ENCODE results near the gene SPPL2A. TPM values are rescaled to one million over a fixed set of nuclear protein-coding genes. Genes with fewer than 3 reads are reported as not detected.

SPPL2A gene
- total and polyA plus RNA-seq, 10 of the 15 experiments (the other 5 are each of a cell fraction or from before 2014, with no cell fraction given): 11.3 to 83.8 (median 44.0) TPM

GRCh38 chr15:50747523-50747922 is 18.0 kb downstream of the SPPL2A start:
- CTCF ChIA-PET: no interaction called here
- DNase-seq (ENCODE audit: low read depth, low spot score) (no peak), FAIRE-seq (no peak), ATAC-seq (no peak)
- Histone ChIP-seq H3K9ac (ENCODE audit: control insufficient read depth, insufficient read depth, low read length) (no peak overlapping the region), H3K4me1 (ENCODE audit: control insufficient read depth, insufficient read depth, low read length) (no peaks in the 10 kb centered on the region), H3K36me3 (ENCODE audit: control insufficient read depth in 2 of 2, insufficient read depth in 2 of 2, low read length in 1 of 2) (peaks cover 2 to 15% of the 10 kb centered on the region in 2 experiments), H3K27me3 (replicated peaks in 1 of 2; ENCODE audit: control insufficient read depth in 2 of 2, insufficient read depth in 2 of 2, low read length in 1 of 2) (no peaks in the 10 kb centered on the region), H3K9me3 (replicated peaks; ENCODE audit: control insufficient read depth, insufficient read depth, low read length) (no peaks in the 10 kb centered on the region), H3K4me3 (no peak overlapping the region), H2AFZ (ENCODE audit: control insufficient read depth, low read depth, low read length) (no peak overlapping the region), H4K20me1 (ENCODE audit: control insufficient read depth, insufficient read depth) (no peaks in the 10 kb centered on the region), H3K27ac (ENCODE audit: control insufficient read depth, insufficient read depth) (no peak overlapping the region), H3K79me2 (ENCODE audit: control insufficient read depth, insufficient read depth, low read length) (peaks cover 3% of the 10 kb centered on the region), H3K4me2 (ENCODE audit: control insufficient read depth, insufficient read depth) (no peak overlapping the region)
- whole genome bisulfite sequencing (ENCODE audit: insufficient coverage, insufficient replicate concordance, low lambda C conversion rate, missing lambda C conversion rate): 96% methylated on average over 2 of the region's 2 CpGs
- in situ Hi-C loops (cut with MboI): no loop called here
- no TSS peak for BruUV-seq (replicated peaks)
- intact Hi-C loops (cut with micrococcal nuclease; ENCODE audit: unreplicated experiment): loop anchor here (5.0 kb wide), 1 partner anchor 130 kb away; no protein-coding TSS in a partner anchor
- POLR2A ChIA-PET: no interaction called here
- RAD21 ChIA-PET (ENCODE audit: unreplicated experiment): no interaction called here
- SMC1A ChIA-PET (ENCODE audit: uncharacterized antibody, unreplicated experiment): interaction anchor here (1.5 to 1.6 kb wide), 2 partner anchors 11 to 13 kb away, joined by 3 to 5 read pairs; no protein-coding TSS in a partner anchor
- no peak for TF ChIP-seq GATAD2B (conservative IDR thresholded peaks at IDR 0.05; ENCODE audit: low read depth)
- no peak for TF ChIP-seq CHD4 (IDR thresholded peaks at IDR 0.05)
- TF ChIP-seq, protein P1, sequence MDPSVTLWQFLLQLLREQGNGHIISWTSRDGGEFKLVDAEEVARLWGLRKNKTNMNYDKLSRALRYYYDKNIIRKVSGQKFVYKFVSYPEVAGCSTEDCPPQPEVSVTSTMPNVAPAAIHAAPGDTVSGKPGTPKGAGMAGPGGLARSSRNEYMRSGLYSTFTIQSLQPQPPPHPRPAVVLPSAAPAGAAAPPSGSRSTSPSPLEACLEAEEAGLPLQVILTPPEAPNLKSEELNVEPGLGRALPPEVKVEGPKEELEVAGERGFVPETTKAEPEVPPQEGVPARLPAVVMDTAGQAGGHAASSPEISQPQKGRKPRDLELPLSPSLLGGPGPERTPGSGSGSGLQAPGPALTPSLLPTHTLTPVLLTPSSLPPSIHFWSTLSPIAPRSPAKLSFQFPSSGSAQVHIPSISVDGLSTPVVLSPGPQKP (IDR thresholded peaks at IDR 0.05; ENCODE audit: low read depth, low read length): no peak
- no peak for TF ChIP-seq BHLHE40 (IDR thresholded peaks at IDR 0.05; ENCODE audit: borderline replicate concordance in 1 of 2, low read depth in 2 of 2, low read length in 1 of 2)
- TF ChIP-seq IKZF2 (IDR thresholded peaks at IDR 0.05): no peak
- TF ChIP-seq SMAD5 (IDR thresholded peaks at IDR 0.05; ENCODE audit: low read depth): no peak
- no peak for TF ChIP-seq BRCA1 (IDR thresholded peaks at IDR 0.05; ENCODE audit: low read depth, low read length)
- no peak for TF ChIP-seq USF1 (IDR thresholded peaks at IDR 0.05; ENCODE audit: borderline replicate concordance, extremely low read length, insufficient read depth, low read depth, low read length)
- TF ChIP-seq ZBED1 (IDR thresholded peaks at IDR 0.05; ENCODE audit: borderline replicate concordance): no peak
- TF ChIP-seq SUPT20H (IDR thresholded peaks at IDR 0.05; ENCODE audit: borderline replicate concordance, control insufficient read depth, low read depth, low read length): no peak
- no peak for TF ChIP-seq SMAD1 (IDR thresholded peaks at IDR 0.05; ENCODE audit: low read depth, partially characterized antibody)
- TF ChIP-seq MEF2A (IDR thresholded peaks at IDR 0.05; ENCODE audit: insufficient read depth, low read depth, low read length): no peak
- TF ChIP-seq DPF2 (IDR thresholded peaks at IDR 0.05): no peak

Measured in GM12878 (cell line).